PC-3 (cell line): ENCODE measurements around the gene VNN1. TPM values are rescaled to one million over a fixed set of nuclear protein-coding genes. Genes with fewer than 3 reads are reported as not detected.

Experiments
- ATAC-seq: fragments of 200-7000 bp; cut with Tn5 transposase; 2 replicates; pipeline ENCODE4 v1.9.1; 2020; ENCODE audit warnings: mild to moderate bottlenecking, moderate library complexity
- BruUV-seq: library from RNA; stranded (reverse); fragments of 400-500 nt; replicated peaks from 2 replicates; lab custom pipeline; 2021; lab: Mats Ljungman, UMichigan
- CTCF ChIA-PET: fragments of 300-600 bp; sonication (Branson Sonifier 250); formaldehyde crosslinking; loops from one replicate; lab custom pipeline; 2022; ENCODE audit warnings: antibody characterized with exemption; lab: Charles Lee
- POLR2A ChIA-PET: fragments of 300-600 bp; sonication (Branson Sonifier 250); formaldehyde crosslinking; loops from one replicate; lab custom pipeline; 2022; ENCODE audit warnings: antibody characterized with exemption; ENCODE audit not compliant: unreplicated experiment; lab: Charles Lee
- DNase-seq: peaks from one replicate; pipeline ENCODE4 v3.0.0-alpha.2; 2015
- H2AFZ ChIP-seq: fragments of 300-600 bp; sonication (generic); 2 replicates; pipeline ENCODE4 v1.6.0; 2016; ENCODE audit warnings: antibody characterized with exemption, low read length
- H3F3A ChIP-seq: fragments of 300-600 bp; sonication (generic); one replicate; pipeline ENCODE4 v1.6.0; 2017; ENCODE audit warnings: antibody characterized with exemption, low read length, control low read depth, mild to moderate bottlenecking; ENCODE audit not compliant: unreplicated experiment
- H3K27ac ChIP-seq: fragments of 300-600 bp; sonication (generic); 2 replicates; pipeline ENCODE4 v1.5.1; 2016; ENCODE audit warnings: mild to moderate bottlenecking, low read length
- H3K27me3 ChIP-seq: fragments of 300-600 bp; sonication (generic); 2 replicates; pipeline ENCODE4 v1.6.1; 2016; ENCODE audit warnings: low read length, mixed read lengths
- H3K36me3 ChIP-seq: fragments of 300-600 bp; sonication (generic); 2 replicates; pipeline ENCODE4 v1.6.1; 2016; ENCODE audit warnings: low read depth, mixed run types, low read length, mixed read lengths
- H3K4me1 ChIP-seq: fragments of 300-600 bp; sonication (generic); 2 replicates; pipeline ENCODE4 v1.5.1; 2016; ENCODE audit warnings: low read length; ENCODE audit not compliant: insufficient read depth
- H3K4me2 ChIP-seq: fragments of 300-600 bp; sonication (generic); 2 replicates; pipeline ENCODE4 v1.6.0; 2016; ENCODE audit warnings: low read length
- H3K4me3 ChIP-seq: fragments of 300-600 bp; sonication (generic); 2 replicates; pipeline ENCODE4 v1.5.1; 2016; ENCODE audit warnings: mild to moderate bottlenecking, low read length, mixed read lengths
- H3K79me2 ChIP-seq: fragments of 300-600 bp; sonication (generic); 2 replicates; pipeline ENCODE4 v1.6.1; 2017; ENCODE audit warnings: low read length, mixed read lengths
- H3K9ac ChIP-seq: fragments of 300-600 bp; sonication (generic); 2 replicates; pipeline ENCODE4 v1.6.0; 2016; ENCODE audit warnings: mild to moderate bottlenecking, low read length
- H3K9me2 ChIP-seq: fragments of 300-600 bp; sonication (generic); replicated peaks from 2 replicates; pipeline ENCODE4 v1.6.1; 2016; ENCODE audit warnings: mixed run types, low read length, mixed read lengths
- H3K9me3 ChIP-seq: fragments of 300-600 bp; sonication (generic); 2 replicates; pipeline ENCODE4 v1.6.1; 2016; ENCODE audit warnings: low read length, mixed read lengths
- H4K20me1 ChIP-seq: fragments of 300-600 bp; sonication (generic); 2 replicates; pipeline ENCODE4 v1.6.1; 2016; ENCODE audit warnings: low read length, mixed read lengths
- EZH2 ChIP-seq: fragments of 300-600 bp; sonication (generic); IDR thresholded peaks from one replicate; pipeline ENCODE4 v1.6.1; 2017; ENCODE audit warnings: antibody characterized with exemption, mild to moderate bottlenecking, low read length; ENCODE audit not compliant: unreplicated experiment
- EZH2phosphoT487 ChIP-seq: fragments of 300-600 bp; sonication (generic); IDR thresholded peaks from 2 replicates; pipeline ENCODE4 v1.6.1; 2018; ENCODE audit warnings: mild to moderate bottlenecking, antibody characterized with exemption, low read length, borderline replicate concordance
- intact Hi-C: fragments of 100-400 bp; cut with micrococcal nuclease; formaldehyde crosslinking; loops from 2 replicates; pipeline ENCODE4 v1.9.0; 2023
- total RNA-seq: library from RNA; depleted of rRNA; stranded (reverse); fragments of >200 nt; gene quantifications from 2 replicates; pipeline ENCODE4 v1.2.3, GENCODE V29; 2014
- TF ChIP-seq, protein P1 (sequence below): fragments of 300-600 bp; sonication (generic); conservative IDR thresholded peaks from 2 replicates; pipeline ENCODE4 v1.5.1; 2017; ENCODE audit warnings: antibody characterized with exemption, low read depth, mild to moderate bottlenecking, low read length

Gene VNN1
- total RNA-seq, 1 experiment from 2014 or later, result 0.04 TPM

DNA sequence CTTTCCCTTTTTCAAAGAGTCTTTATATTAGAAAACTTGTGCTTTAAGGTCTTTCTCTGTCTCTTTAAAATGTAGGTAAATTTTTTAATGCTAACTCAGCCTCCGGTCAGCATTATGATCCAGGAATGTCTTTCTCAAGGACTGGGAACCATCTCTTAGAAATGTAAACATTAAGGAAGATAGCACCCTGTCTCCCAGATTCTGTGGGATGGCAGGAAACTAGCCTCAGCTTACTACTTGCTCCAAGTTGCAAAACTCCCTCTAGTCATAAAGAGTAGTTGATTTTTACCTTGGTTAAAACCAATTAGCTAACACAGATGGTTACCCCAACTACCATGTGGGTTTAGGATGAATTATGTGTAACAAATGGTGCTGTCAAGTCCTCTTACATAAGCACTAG, 50.2 kb downstream of the VNN1 start:
- intact Hi-C loops, result no loop called here
- no peak for ATAC-seq
- Histone ChIP-seq H3K79me2 (no peaks in the 10 kb centered on the region), H3K36me3 (no peaks in the 10 kb centered on the region), H3K4me1 (peaks cover 4% of the 10 kb centered on the region; the same call in 1 of the 2 replicates), H3K9me3 (no peaks in the 10 kb centered on the region), H3K4me2 (no peak overlapping the region), H3K27ac (no peak overlapping the region), H3K9ac (no peak overlapping the region), H2AFZ (no peak overlapping the region), H3K27me3 (no peaks in the 10 kb centered on the region), H3K9me2 (no peaks in the 10 kb centered on the region), H3K4me3 (no peak overlapping the region), H4K20me1 (no peaks in the 10 kb centered on the region), H3F3A (no peaks in the 10 kb centered on the region)
- ChIA-PET POLR2A (no interaction called here), CTCF (no interaction called here)
- no peak for DNase-seq
- no TSS peak for BruUV-seq
- TF ChIP-seq EZH2phosphoT487 (no peak), EZH2 (no peak)
- TF ChIP-seq, protein P1, sequence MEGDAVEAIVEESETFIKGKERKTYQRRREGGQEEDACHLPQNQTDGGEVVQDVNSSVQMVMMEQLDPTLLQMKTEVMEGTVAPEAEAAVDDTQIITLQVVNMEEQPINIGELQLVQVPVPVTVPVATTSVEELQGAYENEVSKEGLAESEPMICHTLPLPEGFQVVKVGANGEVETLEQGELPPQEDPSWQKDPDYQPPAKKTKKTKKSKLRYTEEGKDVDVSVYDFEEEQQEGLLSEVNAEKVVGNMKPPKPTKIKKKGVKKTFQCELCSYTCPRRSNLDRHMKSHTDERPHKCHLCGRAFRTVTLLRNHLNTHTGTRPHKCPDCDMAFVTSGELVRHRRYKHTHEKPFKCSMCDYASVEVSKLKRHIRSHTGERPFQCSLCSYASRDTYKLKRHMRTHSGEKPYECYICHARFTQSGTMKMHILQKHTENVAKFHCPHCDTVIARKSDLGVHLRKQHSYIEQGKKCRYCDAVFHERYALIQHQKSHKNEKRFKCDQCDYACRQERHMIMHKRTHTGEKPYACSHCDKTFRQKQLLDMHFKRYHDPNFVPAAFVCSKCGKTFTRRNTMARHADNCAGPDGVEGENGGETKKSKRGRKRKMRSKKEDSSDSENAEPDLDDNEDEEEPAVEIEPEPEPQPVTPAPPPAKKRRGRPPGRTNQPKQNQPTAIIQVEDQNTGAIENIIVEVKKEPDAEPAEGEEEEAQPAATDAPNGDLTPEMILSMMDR, result no peak

DNA sequence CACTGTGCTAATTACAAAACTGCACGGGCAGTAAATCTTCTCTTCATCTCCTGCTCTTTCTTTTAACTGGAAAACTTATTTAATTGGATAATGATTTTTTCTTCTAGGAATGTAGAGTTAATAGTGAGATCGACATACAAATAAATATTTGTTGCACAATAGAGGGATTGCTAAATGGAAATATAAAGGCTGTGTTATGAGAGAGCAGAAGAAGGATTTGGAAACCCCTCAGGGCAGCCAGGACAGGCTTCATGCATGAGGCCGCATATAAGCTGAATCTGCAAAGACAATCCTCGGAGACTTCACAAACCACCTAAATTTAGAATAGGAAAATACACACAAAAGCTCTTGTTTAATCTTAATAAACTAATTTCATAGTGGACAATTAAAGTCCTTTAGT, 51.9 kb downstream of the VNN1 start:
- ChIA-PET POLR2A (interaction anchor here (0.5 kb wide), 1 partner anchor 66 kb away, joined by 3 read pairs; no protein-coding TSS in a partner anchor), CTCF (no interaction called here)
- TF ChIP-seq EZH2 (no peak), EZH2phosphoT487 (no peak)
- TF ChIP-seq, protein P1, result no peak
- Histone ChIP-seq H3K36me3 (no peaks in the 10 kb centered on the region), H3K27me3 (no peaks in the 10 kb centered on the region), H3K27ac (no peak overlapping the region), H3F3A (no peaks in the 10 kb centered on the region), H3K79me2 (no peaks in the 10 kb centered on the region), H4K20me1 (no peaks in the 10 kb centered on the region), H3K4me2 (no peak overlapping the region), H3K9me2 (no peaks in the 10 kb centered on the region), H3K9me3 (no peaks in the 10 kb centered on the region), H3K9ac (no peak overlapping the region), H3K4me1 (peaks cover 4% of the 10 kb centered on the region; the same call in 1 of the 2 replicates), H2AFZ (no peak overlapping the region), H3K4me3 (no peak overlapping the region)
- DNase-seq (no peak), ATAC-seq (no peak)
- intact Hi-C loops, result no loop called here
- no TSS peak for BruUV-seq

DNA sequence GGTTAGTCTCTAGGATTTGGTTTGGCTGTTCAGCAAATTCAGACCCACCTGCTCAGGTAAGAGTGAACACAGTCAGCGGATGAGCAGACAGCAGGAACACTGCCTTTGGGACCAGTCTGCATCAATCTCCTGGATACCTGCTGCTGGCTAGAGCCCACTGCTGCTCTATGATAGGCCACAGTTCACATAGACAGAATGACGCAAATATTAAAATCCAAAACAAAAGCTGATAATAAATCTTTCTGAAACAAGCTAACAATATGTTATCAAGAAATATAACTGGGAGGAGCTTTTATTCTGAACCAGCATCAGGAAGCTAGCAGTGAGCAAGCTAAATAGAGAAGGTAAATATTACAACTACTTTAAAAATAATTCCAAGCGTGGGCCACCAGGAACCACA, 54.8 kb downstream of the VNN1 start, which contains the start of gene TAAR1:
Gene TAAR1 (minus strand): TSS at position 101 of the 400 bp plus-strand sequence. CDS start 13,179 bp downstream, outside the sequence.
- no peak within 1 kb of the TSS for H2AFZ ChIP-seq
- H3K27ac ChIP-seq, result no peak within 1 kb of the TSS
- H3K79me2 ChIP-seq, result no peaks in the 10 kb centered on the region
- H3K9me3 ChIP-seq, result no peaks in the 10 kb centered on the region
- H3K4me3 ChIP-seq, result no peak within 1 kb of the TSS
- ChIA-PET POLR2A (no interaction called here), CTCF (interaction anchor here (0.6 kb wide), 1 partner anchor 835 kb away, joined by 5 read pairs; no protein-coding TSS in a partner anchor)
- intact Hi-C loops, result no loop called here
- no peaks in the 10 kb centered on the region for H3F3A ChIP-seq
- H3K4me2 ChIP-seq, result no peak within 1 kb of the TSS
- no peaks in the 10 kb centered on the region for H3K9me2 ChIP-seq
- no peaks in the 10 kb centered on the region for H3K4me1 ChIP-seq
- DNase-seq, result no peak
- no peaks in the 10 kb centered on the region for H3K27me3 ChIP-seq
- no peak for ATAC-seq
- TF ChIP-seq, protein P1, result no peak
- no peak for TF ChIP-seq EZH2phosphoT487
- TF ChIP-seq EZH2, result no peak
- H4K20me1 ChIP-seq, result no peaks in the 10 kb centered on the region
- no peaks in the 10 kb centered on the region for H3K36me3 ChIP-seq
- no peak within 1 kb of the TSS for H3K9ac ChIP-seq
- BruUV-seq, result no TSS peak
